ENCODE measurements around the gene ISG20.
A peak's percentile ranks its signal among the peaks of the same experiment; 100 is the strongest.

ISG20 gene

GRCh38 chr15:88697276-88697675 lies 58.5 kb downstream of the ISG20 start:
- no peaks in the 10 kb centered on the region for H3K27me3 ChIP-seq (ENCODE audit: insufficient read depth, low read depth, severe bottlenecking)
- no peak overlapping the region for H3K27ac ChIP-seq
- no peak for TF ChIP-seq CTCF (IDR thresholded peaks at IDR 0.05; ENCODE audit: low read depth, low read length)

GRCh38 chr15:88699861-88700260 lies 61.0 kb downstream of the ISG20 start:
- H3K9me3 ChIP-seq (ENCODE audit: severe bottlenecking), result peaks cover 4% of the 10 kb centered on the region
- H3K36me3 ChIP-seq, result no peaks in the 10 kb centered on the region
- H3K4me3 ChIP-seq (ENCODE audit: low read depth, low read length), result no peak overlapping the region
- no peak for TF ChIP-seq CTCF (IDR thresholded peaks at IDR 0.05; ENCODE audit: low read depth, low read length)
- H3K27me3 ChIP-seq (ENCODE audit: insufficient read depth, low read depth, severe bottlenecking), result no peaks in the 10 kb centered on the region
- peak; percentile 36 for DNase-seq
- peak overlapping the region; percentile 57 for H3K27ac ChIP-seq

More at GRCh38 chr15:88697276-88697675, 58.5 kb downstream of the ISG20 start:
- H3K4me3 ChIP-seq (ENCODE audit: low read depth, low read length), result no peak overlapping the region
- peaks cover 4% of the 10 kb centered on the region for H3K9me3 ChIP-seq (ENCODE audit: severe bottlenecking)
- DNase-seq, result no peak
- no peaks in the 10 kb centered on the region for H3K36me3 ChIP-seq

- DNase-seq, result no peak
- Histone ChIP-seq H3K36me3 (no peaks in the 10 kb centered on the region), H3K27me3 (ENCODE audit: insufficient read depth, low read depth, severe bottlenecking) (no peaks in the 10 kb centered on the region), H3K27ac (peak overlapping the region; percentile 36; the same call in 1 of the 2 replicates), H3K4me3 (ENCODE audit: low read depth, low read length) (no peak overlapping the region), H3K9me3 (ENCODE audit: severe bottlenecking) (peaks cover 4% of the 10 kb centered on the region)
- no peak for TF ChIP-seq CTCF (IDR thresholded peaks at IDR 0.05; ENCODE audit: low read depth, low read length)
These were observed 61.9 kb downstream of the ISG20 start for GRCh38 chr15:88700716-88701115.

- no peak for TF ChIP-seq CTCF (IDR thresholded peaks at IDR 0.05; ENCODE audit: low read depth, low read length)
- DNase-seq, result no peak
- no peaks in the 10 kb centered on the region for H3K36me3 ChIP-seq
- H3K27me3 ChIP-seq (ENCODE audit: insufficient read depth, low read depth, severe bottlenecking), result no peaks in the 10 kb centered on the region
- peaks cover 4% of the 10 kb centered on the region for H3K9me3 ChIP-seq (ENCODE audit: severe bottlenecking)
- no peak overlapping the region for H3K27ac ChIP-seq
- no peak overlapping the region for H3K4me3 ChIP-seq (ENCODE audit: low read depth, low read length)
These were observed 62.8 kb downstream of the ISG20 start for GRCh38 chr15:88701561-88702095.

GRCh38 chr15:88702983-88703382 lies 64.2 kb downstream of the ISG20 start:
- Histone ChIP-seq H3K27me3 (ENCODE audit: insufficient read depth, low read depth, severe bottlenecking) (no peaks in the 10 kb centered on the region), H3K36me3 (no peaks in the 10 kb centered on the region)
- TF ChIP-seq CTCF (IDR thresholded peaks at IDR 0.05; ENCODE audit: low read depth, low read length), result no peak

GRCh38 chr15:88703533-88703932 lies 64.7 kb downstream of the ISG20 start:
- peak overlapping the region; percentile 54 for H3K27ac ChIP-seq
- H3K27me3 ChIP-seq (ENCODE audit: insufficient read depth, low read depth, severe bottlenecking), result no peaks in the 10 kb centered on the region
- no peak overlapping the region for H3K4me3 ChIP-seq (ENCODE audit: low read depth, low read length)
- DNase-seq, result peak; percentile 66
- TF ChIP-seq CTCF (IDR thresholded peaks at IDR 0.05; ENCODE audit: low read depth, low read length), result no peak
- peaks cover 1% of the 10 kb centered on the region for H3K9me3 ChIP-seq (ENCODE audit: severe bottlenecking)
- H3K36me3 ChIP-seq, result no peaks in the 10 kb centered on the region

More at GRCh38 chr15:88702983-88703382, 64.2 kb downstream of the ISG20 start:
- Histone ChIP-seq H3K9me3 (ENCODE audit: severe bottlenecking) (peaks cover 4% of the 10 kb centered on the region), H3K27ac (peak overlapping the region; percentile 54), H3K4me3 (ENCODE audit: low read depth, low read length) (no peak overlapping the region)
- DNase-seq, result no peak

All from WERI-Rb-1 (cell line).